ENCODE results near the gene SSH2.

DNA sequence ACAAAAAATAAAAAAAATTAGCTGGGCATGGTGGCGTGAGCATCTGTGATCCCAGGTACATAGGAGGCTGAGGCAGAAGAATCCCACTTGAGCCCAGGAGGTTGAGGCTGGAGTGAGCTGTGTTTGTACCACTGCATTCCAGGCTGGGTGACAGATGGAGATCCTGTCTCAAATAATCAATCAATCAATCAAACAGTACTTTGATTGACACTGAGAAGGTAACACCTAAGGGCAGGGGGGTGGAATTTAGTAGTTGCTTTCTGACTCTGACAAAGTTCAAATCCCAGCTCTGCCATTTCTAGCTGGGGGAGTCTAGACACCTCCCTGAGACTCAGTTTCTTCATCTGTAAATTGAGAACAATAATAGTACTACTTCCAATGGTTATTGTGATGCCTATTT is 12.0 kb downstream of the SSH2 start:
- TF ChIP-seq ZFP3 (CRISPR knock-in tag; IDR thresholded peaks at IDR 0.05) (no peak), ZFP30 (CRISPR knock-in tag; IDR thresholded peaks at IDR 0.05) (no peak), TCF4 (CRISPR knock-in tag; IDR thresholded peaks at IDR 0.05; ENCODE audit: borderline replicate concordance) (no peak), BACH2 (CRISPR knock-in tag; IDR thresholded peaks at IDR 0.05; ENCODE audit: borderline replicate concordance) (no peak), TOX (CRISPR knock-in tag; IDR thresholded peaks at IDR 0.05; ENCODE audit: borderline replicate concordance) (no peak), GLIS3 (CRISPR knock-in tag; IDR thresholded peaks at IDR 0.05) (no peak), RARB (CRISPR knock-in tag; IDR thresholded peaks at IDR 0.05) (no peak), ZNF8 (CRISPR knock-in tag; IDR thresholded peaks at IDR 0.05) (no peak), OSR1 (CRISPR knock-in tag; IDR thresholded peaks at IDR 0.05) (no peak), ESRRG (CRISPR knock-in tag; IDR thresholded peaks at IDR 0.05) (no peak)
- TF ChIP-seq, protein P1, sequence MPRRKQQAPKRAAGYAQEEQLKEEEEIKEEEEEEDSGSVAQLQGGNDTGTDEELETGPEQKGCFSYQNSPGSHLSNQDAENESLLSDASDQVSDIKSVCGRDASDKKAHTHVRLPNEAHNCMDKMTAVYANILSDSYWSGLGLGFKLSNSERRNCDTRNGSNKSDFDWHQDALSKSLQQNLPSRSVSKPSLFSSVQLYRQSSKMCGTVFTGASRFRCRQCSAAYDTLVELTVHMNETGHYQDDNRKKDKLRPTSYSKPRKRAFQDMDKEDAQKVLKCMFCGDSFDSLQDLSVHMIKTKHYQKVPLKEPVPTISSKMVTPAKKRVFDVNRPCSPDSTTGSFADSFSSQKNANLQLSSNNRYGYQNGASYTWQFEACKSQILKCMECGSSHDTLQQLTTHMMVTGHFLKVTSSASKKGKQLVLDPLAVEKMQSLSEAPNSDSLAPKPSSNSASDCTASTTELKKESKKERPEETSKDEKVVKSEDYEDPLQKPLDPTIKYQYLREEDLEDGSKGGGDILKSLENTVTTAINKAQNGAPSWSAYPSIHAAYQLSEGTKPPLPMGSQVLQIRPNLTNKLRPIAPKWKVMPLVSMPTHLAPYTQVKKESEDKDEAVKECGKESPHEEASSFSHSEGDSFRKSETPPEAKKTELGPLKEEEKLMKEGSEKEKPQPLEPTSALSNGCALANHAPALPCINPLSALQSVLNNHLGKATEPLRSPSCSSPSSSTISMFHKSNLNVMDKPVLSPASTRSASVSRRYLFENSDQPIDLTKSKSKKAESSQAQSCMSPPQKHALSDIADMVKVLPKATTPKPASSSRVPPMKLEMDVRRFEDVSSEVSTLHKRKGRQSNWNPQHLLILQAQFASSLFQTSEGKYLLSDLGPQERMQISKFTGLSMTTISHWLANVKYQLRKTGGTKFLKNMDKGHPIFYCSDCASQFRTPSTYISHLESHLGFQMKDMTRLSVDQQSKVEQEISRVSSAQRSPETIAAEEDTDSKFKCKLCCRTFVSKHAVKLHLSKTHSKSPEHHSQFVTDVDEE (CRISPR knock-in tag; IDR thresholded peaks at IDR 0.05): no peak
- TF ChIP-seq, protein P2, sequence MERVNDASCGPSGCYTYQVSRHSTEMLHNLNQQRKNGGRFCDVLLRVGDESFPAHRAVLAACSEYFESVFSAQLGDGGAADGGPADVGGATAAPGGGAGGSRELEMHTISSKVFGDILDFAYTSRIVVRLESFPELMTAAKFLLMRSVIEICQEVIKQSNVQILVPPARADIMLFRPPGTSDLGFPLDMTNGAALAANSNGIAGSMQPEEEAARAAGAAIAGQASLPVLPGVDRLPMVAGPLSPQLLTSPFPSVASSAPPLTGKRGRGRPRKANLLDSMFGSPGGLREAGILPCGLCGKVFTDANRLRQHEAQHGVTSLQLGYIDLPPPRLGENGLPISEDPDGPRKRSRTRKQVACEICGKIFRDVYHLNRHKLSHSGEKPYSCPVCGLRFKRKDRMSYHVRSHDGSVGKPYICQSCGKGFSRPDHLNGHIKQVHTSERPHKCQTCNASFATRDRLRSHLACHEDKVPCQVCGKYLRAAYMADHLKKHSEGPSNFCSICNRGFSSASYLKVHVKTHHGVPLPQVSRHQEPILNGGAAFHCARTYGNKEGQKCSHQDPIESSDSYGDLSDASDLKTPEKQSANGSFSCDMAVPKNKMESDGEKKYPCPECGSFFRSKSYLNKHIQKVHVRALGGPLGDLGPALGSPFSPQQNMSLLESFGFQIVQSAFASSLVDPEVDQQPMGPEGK (CRISPR knock-in tag; IDR thresholded peaks at IDR 0.05; ENCODE audit: borderline replicate concordance): no peak
- TF ChIP-seq, protein P3, sequence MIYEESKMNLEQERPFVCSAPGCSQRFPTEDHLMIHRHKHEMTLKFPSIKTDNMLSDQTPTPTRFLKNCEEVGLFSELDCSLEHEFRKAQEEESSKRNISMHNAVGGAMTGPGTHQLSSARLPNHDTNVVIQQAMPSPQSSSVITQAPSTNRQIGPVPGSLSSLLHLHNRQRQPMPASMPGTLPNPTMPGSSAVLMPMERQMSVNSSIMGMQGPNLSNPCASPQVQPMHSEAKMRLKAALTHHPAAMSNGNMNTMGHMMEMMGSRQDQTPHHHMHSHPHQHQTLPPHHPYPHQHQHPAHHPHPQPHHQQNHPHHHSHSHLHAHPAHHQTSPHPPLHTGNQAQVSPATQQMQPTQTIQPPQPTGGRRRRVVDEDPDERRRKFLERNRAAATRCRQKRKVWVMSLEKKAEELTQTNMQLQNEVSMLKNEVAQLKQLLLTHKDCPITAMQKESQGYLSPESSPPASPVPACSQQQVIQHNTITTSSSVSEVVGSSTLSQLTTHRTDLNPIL (CRISPR knock-in tag; IDR thresholded peaks at IDR 0.05; ENCODE audit: low read depth): no peak
- TF ChIP-seq, protein P4, sequence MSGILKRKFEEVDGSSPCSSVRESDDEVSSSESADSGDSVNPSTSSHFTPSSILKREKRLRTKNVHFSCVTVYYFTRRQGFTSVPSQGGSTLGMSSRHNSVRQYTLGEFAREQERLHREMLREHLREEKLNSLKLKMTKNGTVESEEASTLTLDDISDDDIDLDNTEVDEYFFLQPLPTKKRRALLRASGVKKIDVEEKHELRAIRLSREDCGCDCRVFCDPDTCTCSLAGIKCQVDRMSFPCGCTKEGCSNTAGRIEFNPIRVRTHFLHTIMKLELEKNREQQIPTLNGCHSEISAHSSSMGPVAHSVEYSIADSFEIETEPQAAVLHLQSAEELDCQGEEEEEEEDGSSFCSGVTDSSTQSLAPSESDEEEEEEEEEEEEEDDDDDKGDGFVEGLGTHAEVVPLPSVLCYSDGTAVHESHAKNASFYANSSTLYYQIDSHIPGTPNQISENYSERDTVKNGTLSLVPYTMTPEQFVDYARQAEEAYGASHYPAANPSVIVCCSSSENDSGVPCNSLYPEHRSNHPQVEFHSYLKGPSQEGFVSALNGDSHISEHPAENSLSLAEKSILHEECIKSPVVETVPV (CRISPR knock-in tag; IDR thresholded peaks at IDR 0.05): no peak
